Stimulated activated naive B cell treated with anti-CD40 and anti-IgM and Interleukin-4, amounts not matched to agents 10 μg/mL and 1 μg/mL and 100 μg/mL, for 72 hours (primary cell): ENCODE data around the gene CTPS1.

Source experiments
- ATAC-seq, 2 donors: fragments of 150-1000 bp; cut with Tn5 transposase; replicated peaks; 2 replicates each; pipeline ENCODE4 v1.10.0; 2021; ENCODE audit warnings: moderate library complexity in 1 of 2
- DNase-seq: peaks from one replicate; pipeline ENCODE4 v3.0.0; 2021
- H3K27ac Mint-ChIP-seq: one replicate; pipeline ENCODE4 v1.8.0; 2022; ENCODE audit warnings: mild to moderate bottlenecking, mixed read lengths
- H3K27me3 Mint-ChIP-seq, 2 donors: one replicate each; pipeline ENCODE4 v1.8.0; 2022; ENCODE audit warnings: mixed read lengths in 2 of 2
- H3K36me3 Mint-ChIP-seq, 2 donors: one replicate each; pipeline ENCODE4 v1.8.0; 2022; ENCODE audit warnings: mixed read lengths in 2 of 2, mild to moderate bottlenecking in 1 of 2
- H3K4me1 Mint-ChIP-seq, 2 donors: one replicate each; pipeline ENCODE4 v1.8.0; 2022; ENCODE audit warnings: mixed read lengths in 2 of 2, mild to moderate bottlenecking in 1 of 2
- H3K4me3 Mint-ChIP-seq, 2 donors: one replicate each; pipeline ENCODE4 v1.8.0; 2022; ENCODE audit warnings: mild to moderate bottlenecking in 2 of 2, mixed read lengths in 2 of 2, moderate library complexity in 1 of 2
- H3K9me3 Mint-ChIP-seq, 2 donors: one replicate each; pipeline ENCODE4 v1.8.0; 2022; ENCODE audit warnings: mixed read lengths in 2 of 2, mild to moderate bottlenecking in 1 of 2

Gene CTPS1

GRCh38 chr1:40978886-40979240 is 633 bp upstream of the CTPS1 start:
- H3K9me3 Mint-ChIP-seq, result no peaks in the 10 kb centered on the region
- peak overlapping the region; percentile 92 to 93 for H3K4me3 Mint-ChIP-seq
- no peaks in the 10 kb centered on the region for H3K27me3 Mint-ChIP-seq
- no peak for ATAC-seq
- H3K36me3 Mint-ChIP-seq, result peaks cover 19% of the 10 kb centered on the region in 2 donors
- H3K4me1 Mint-ChIP-seq, result peaks cover 23 to 47% of the 10 kb centered on the region in 2 donors
- no peak for DNase-seq
- H3K27ac Mint-ChIP-seq, result peak overlapping the region; percentile 99

GRCh38 chr1:40980068-40980452 is 564 bp downstream of the CTPS1 start:
- H3K27ac Mint-ChIP-seq, result peak overlapping the region; percentile 94
- H3K27me3 Mint-ChIP-seq, result no peaks in the 10 kb centered on the region
- ATAC-seq (peak; percentile 26 to 29), DNase-seq (peak; percentile 30)
- H3K4me1 Mint-ChIP-seq, result peaks cover 18 to 39% of the 10 kb centered on the region in 2 donors
- H3K36me3 Mint-ChIP-seq, result peaks cover 22 to 26% of the 10 kb centered on the region in 2 donors
- H3K9me3 Mint-ChIP-seq, result no peaks in the 10 kb centered on the region
- peak overlapping the region; percentile 89 to 94 for H3K4me3 Mint-ChIP-seq

GRCh38 chr1:40980453-40981121 is 1.1 kb downstream of the CTPS1 start:
- ATAC-seq (peak; percentile 8 to 24), DNase-seq (peak; percentile 20)
- H3K4me1 Mint-ChIP-seq, result peaks cover 18 to 38% of the 10 kb centered on the region in 2 donors

GRCh38 chr1:40981691-40982448 is 2.4 kb downstream of the CTPS1 start:
- no peak for DNase-seq
- no peak for ATAC-seq
- Mint-ChIP-seq H3K27ac (no peak overlapping the region), H3K27me3 (no peaks in the 10 kb centered on the region), H3K4me1 (peaks cover 19 to 38% of the 10 kb centered on the region in 2 donors), H3K36me3 (peaks cover 35 to 40% of the 10 kb centered on the region in 2 donors), H3K4me3 (peak overlapping the region in 1 of 2 donors; percentile 52), H3K9me3 (no peaks in the 10 kb centered on the region)

More at GRCh38 chr1:40980453-40981121, 1.1 kb downstream of the CTPS1 start:
- H3K9me3 Mint-ChIP-seq, result no peaks in the 10 kb centered on the region
- H3K27me3 Mint-ChIP-seq, result no peaks in the 10 kb centered on the region
- H3K4me3 Mint-ChIP-seq, result peak overlapping the region; percentile 89 to 94
- H3K27ac Mint-ChIP-seq, result peak overlapping the region; percentile 94
- peaks cover 25 to 31% of the 10 kb centered on the region in 2 donors for H3K36me3 Mint-ChIP-seq

DNA sequence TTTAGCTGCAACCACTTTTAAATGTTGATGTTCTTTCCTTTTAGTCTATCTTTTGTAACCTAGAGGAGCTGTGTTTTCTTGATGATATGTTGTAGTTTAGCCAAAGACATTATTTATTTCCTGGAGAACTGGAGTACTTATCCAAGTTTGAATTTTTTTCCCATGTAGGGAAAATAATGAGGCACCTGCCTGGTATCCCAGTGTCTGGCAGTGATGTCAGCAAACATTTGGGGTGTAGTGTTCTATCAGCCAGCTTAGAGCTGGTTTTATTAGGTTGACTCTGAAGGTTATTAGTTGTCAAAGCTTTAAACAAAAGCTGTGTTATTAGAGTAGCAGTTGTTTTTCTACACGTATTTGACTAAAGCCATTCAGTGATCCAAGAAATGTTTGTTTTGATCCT is 3.2 kb downstream of the CTPS1 start:
- Mint-ChIP-seq H3K4me3 (no peak overlapping the region), H3K36me3 (peaks cover 35 to 47% of the 10 kb centered on the region in 2 donors), H3K27ac (no peak overlapping the region), H3K27me3 (no peaks in the 10 kb centered on the region), H3K4me1 (peaks cover 19 to 38% of the 10 kb centered on the region in 2 donors), H3K9me3 (no peaks in the 10 kb centered on the region)
- ATAC-seq (no peak), DNase-seq (no peak)

DNA sequence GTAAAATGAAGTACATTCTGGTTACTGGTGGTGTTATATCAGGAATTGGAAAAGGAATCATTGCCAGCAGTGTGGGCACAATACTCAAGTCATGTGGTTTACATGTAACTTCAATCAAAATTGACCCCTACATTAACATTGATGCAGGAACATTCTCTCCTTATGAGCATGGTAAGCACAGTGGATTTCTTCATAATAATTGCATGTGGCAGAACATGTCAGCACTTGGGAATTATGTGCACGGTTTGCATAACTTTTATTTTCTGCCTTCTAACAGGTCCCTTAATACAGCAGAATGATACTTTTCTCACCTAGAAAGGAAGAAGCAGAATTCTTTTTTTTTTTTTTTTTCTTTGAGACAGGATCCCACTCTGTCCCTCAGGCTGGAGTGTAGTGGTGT is 3.8 kb downstream of the CTPS1 start:
- no peak overlapping the region for H3K27ac Mint-ChIP-seq
- ATAC-seq, result no peak
- no peaks in the 10 kb centered on the region for H3K27me3 Mint-ChIP-seq
- H3K36me3 Mint-ChIP-seq, result peaks cover 35 to 53% of the 10 kb centered on the region in 2 donors
- no peak overlapping the region for H3K4me3 Mint-ChIP-seq
- H3K4me1 Mint-ChIP-seq, result peaks cover 19 to 38% of the 10 kb centered on the region in 2 donors
- no peaks in the 10 kb centered on the region for H3K9me3 Mint-ChIP-seq
- no peak for DNase-seq

- ATAC-seq (no peak), DNase-seq (no peak)
- no peak overlapping the region for H3K4me3 Mint-ChIP-seq
- H3K4me1 Mint-ChIP-seq, result peaks cover 16 to 33% of the 10 kb centered on the region in 2 donors
- H3K9me3 Mint-ChIP-seq, result no peaks in the 10 kb centered on the region
- H3K27me3 Mint-ChIP-seq, result no peaks in the 10 kb centered on the region
- H3K27ac Mint-ChIP-seq, result no peak overlapping the region
- H3K36me3 Mint-ChIP-seq, result peaks cover 43 to 60% of the 10 kb centered on the region in 2 donors
Measured at GRCh38 chr1:40984066-40984465, 4.6 kb downstream of the CTPS1 start.

- DNase-seq (no peak), ATAC-seq (no peak)
- no peak overlapping the region for H3K27ac Mint-ChIP-seq
- peaks cover 16 to 29% of the 10 kb centered on the region in 2 donors for H3K4me1 Mint-ChIP-seq
- no peak overlapping the region for H3K4me3 Mint-ChIP-seq
- H3K27me3 Mint-ChIP-seq, result no peaks in the 10 kb centered on the region
- peaks cover 46 to 65% of the 10 kb centered on the region in 2 donors for H3K36me3 Mint-ChIP-seq
- H3K9me3 Mint-ChIP-seq, result no peaks in the 10 kb centered on the region
Measured at GRCh38 chr1:40984531-40984930, 5.0 kb downstream of the CTPS1 start.

GRCh38 chr1:40985161-40985560 is 5.7 kb downstream of the CTPS1 start:
- Mint-ChIP-seq H3K36me3 (peaks cover 49 to 69% of the 10 kb centered on the region in 2 donors), H3K27ac (no peak overlapping the region)

DNA sequence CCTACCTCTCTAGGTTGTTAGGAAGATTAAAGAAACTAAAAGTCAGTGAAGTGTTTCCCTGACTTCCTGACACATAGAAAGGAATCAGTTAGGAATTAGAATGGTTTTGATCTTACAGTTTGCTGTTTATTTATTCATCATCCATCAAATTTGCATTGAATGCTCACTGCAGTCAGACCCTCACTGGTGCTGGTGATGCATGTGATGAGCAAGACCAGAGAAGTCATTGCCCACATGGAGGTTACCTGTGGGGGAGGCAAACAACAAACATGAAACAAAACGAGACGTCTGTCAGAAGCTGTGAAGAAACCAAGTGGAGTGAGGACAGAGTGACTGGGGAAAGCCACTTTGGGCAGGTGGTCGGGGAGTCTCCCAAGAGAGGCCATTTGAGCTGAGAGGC is 6.4 kb downstream of the CTPS1 start:
- peaks cover 48 to 68% of the 10 kb centered on the region in 2 donors for H3K36me3 Mint-ChIP-seq
- no peak overlapping the region for H3K4me3 Mint-ChIP-seq
- peaks cover 12 to 21% of the 10 kb centered on the region in 2 donors for H3K4me1 Mint-ChIP-seq
- no peaks in the 10 kb centered on the region for H3K27me3 Mint-ChIP-seq
- ATAC-seq (no peak), DNase-seq (no peak)
- H3K9me3 Mint-ChIP-seq, result no peaks in the 10 kb centered on the region
- peak overlapping the region; percentile 32 for H3K27ac Mint-ChIP-seq

More at GRCh38 chr1:40985161-40985560, 5.7 kb downstream of the CTPS1 start:
- H3K27me3 Mint-ChIP-seq, result no peaks in the 10 kb centered on the region
- no peaks in the 10 kb centered on the region for H3K9me3 Mint-ChIP-seq
- DNase-seq, result no peak
- no peak for ATAC-seq
- H3K4me3 Mint-ChIP-seq, result no peak overlapping the region
- H3K4me1 Mint-ChIP-seq, result peaks cover 16 to 29% of the 10 kb centered on the region in 2 donors

DNA sequence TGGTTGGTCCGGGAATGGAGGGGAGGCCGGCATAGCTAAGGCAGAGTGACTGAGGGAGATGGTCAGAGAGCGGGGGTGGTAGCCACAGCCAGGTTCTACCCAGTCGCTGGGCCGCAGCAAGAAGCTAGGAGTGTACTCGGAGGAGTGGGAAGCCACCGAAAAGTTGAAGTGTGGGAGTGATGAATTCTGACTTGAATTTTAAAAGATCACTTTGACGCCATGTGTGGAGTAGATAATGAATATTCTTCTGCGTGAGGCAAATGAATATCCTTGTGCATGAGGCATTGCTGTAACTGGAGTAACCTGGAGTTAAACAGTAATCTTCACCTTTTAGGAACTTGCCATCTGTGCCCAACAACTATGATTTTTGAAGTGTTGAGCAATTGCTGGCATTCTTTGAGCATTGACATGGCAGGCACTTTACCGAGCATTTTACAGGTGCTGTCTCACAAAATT is 6.9 kb downstream of the CTPS1 start:
- Mint-ChIP-seq H3K9me3 (no peaks in the 10 kb centered on the region), H3K4me3 (no peak overlapping the region), H3K36me3 (peaks cover 50 to 69% of the 10 kb centered on the region in 2 donors), H3K27me3 (no peaks in the 10 kb centered on the region), H3K4me1 (peaks cover 8 to 17% of the 10 kb centered on the region in 2 donors), H3K27ac (peak overlapping the region; percentile 32)
- no peak for DNase-seq
- no peak for ATAC-seq

- no peak for ATAC-seq
- Mint-ChIP-seq H3K36me3 (peaks cover 54 to 74% of the 10 kb centered on the region in 2 donors), H3K27me3 (no peaks in the 10 kb centered on the region), H3K4me1 (peaks cover 7 to 13% of the 10 kb centered on the region in 2 donors), H3K27ac (no peak overlapping the region), H3K4me3 (no peak overlapping the region), H3K9me3 (no peaks in the 10 kb centered on the region)
- DNase-seq, result no peak
Measured at GRCh38 chr1:40986956-40987355, 7.5 kb downstream of the CTPS1 start.

DNA sequence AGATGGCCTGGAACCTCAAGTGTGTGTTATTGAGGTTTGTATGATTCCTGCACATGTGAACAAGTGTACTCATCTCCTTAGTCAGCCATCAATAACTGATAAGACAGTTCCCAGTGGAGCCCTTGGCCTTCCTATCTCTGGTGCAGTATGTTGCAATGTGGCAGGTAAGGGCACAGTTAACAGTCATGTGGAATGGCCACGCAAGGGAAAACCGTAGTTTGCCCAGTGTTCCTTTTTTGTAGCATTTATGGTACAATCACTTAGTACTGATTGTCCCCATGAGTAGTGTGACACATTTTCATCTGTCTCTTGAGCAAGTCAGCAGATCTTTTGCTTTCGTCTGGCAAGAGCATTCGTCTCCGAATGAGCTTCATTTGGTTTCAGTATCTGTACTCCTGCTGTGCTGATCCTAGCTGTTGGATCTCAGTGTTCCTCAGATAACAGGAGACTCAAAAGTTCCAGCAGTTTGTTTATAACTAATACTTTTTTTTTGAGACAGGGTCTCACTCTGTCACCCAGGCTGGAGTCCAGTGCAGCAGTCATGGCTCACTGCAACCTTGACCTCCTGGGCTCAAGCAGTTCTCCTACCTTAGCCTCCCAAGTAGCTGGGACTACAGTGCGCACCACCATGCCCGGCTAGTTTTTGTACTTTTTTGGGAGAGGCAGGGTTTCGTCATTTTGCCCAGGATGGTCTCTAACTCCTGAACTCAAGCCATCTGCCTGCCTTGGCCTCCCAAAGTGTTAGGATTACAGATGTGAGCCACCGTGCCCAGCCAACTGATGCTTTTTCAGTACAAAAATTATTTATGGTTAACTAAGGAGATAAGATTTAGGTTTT is 8.2 kb downstream of the CTPS1 start:
- H3K4me1 Mint-ChIP-seq, result peaks cover 6 to 8% of the 10 kb centered on the region in 2 donors
- H3K27me3 Mint-ChIP-seq, result no peaks in the 10 kb centered on the region
- ATAC-seq (no peak), DNase-seq (no peak)
- no peak overlapping the region for H3K27ac Mint-ChIP-seq
- H3K4me3 Mint-ChIP-seq, result no peak overlapping the region
- peaks cover 55 to 75% of the 10 kb centered on the region in 2 donors for H3K36me3 Mint-ChIP-seq
- H3K9me3 Mint-ChIP-seq, result no peaks in the 10 kb centered on the region

DNA sequence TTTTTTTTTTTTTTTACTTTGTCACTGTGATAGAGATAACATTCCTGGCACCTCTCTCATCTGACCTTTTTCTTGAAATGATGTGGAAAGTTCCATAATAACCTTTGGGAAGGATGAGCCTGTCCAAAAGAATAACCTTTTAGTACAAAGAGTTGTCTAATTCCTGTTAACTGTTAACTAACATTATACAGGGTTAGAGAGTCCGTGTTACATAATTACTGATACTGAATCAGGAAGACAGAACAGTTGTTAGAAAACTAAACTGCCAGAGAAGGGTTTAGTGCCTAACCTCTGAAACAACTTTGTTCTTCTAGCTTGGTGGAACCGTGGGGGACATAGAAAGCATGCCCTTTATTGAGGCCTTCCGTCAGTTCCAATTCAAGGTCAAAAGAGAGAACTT is 8.8 kb downstream of the CTPS1 start:
- H3K27ac Mint-ChIP-seq, result no peak overlapping the region
- no peak overlapping the region for H3K4me3 Mint-ChIP-seq
- no peak for DNase-seq
- peaks cover 55 to 77% of the 10 kb centered on the region in 2 donors for H3K36me3 Mint-ChIP-seq
- H3K27me3 Mint-ChIP-seq, result no peaks in the 10 kb centered on the region
- no peaks in the 10 kb centered on the region for H3K9me3 Mint-ChIP-seq
- no peak for ATAC-seq
- peaks cover 6 to 8% of the 10 kb centered on the region in 2 donors for H3K4me1 Mint-ChIP-seq
